KOPT-K1 (cell line): ENCODE measurements around the gene LZIC.
A peak's percentile ranks its signal among the peaks of the same experiment; 100 is the strongest.

Source experiments
- H3K27ac ChIP-seq: fragments of 200-600 bp; sonication (generic); 2 replicates; pipeline ENCODE4 v1.5.1; 2016; ENCODE audit warnings: antibody characterized with exemption, mild to moderate bottlenecking, low read depth, low read length; ENCODE audit not compliant: poor library complexity, severe bottlenecking
- H3K36me3 ChIP-seq: fragments of 200-600 bp; sonication (generic); 2 replicates; pipeline ENCODE4 v1.5.1; 2017; ENCODE audit warnings: antibody characterized with exemption, mild to moderate bottlenecking, low read length, moderate library complexity; ENCODE audit not compliant: insufficient read depth
- H3K9me3 ChIP-seq: fragments of 200-600 bp; sonication (generic); 2 replicates; pipeline ENCODE4 v1.5.1; 2017; ENCODE audit warnings: antibody characterized with exemption, low read length, mild to moderate bottlenecking; ENCODE audit not compliant: insufficient read depth, poor library complexity, severe bottlenecking

The LZIC gene

DNA sequence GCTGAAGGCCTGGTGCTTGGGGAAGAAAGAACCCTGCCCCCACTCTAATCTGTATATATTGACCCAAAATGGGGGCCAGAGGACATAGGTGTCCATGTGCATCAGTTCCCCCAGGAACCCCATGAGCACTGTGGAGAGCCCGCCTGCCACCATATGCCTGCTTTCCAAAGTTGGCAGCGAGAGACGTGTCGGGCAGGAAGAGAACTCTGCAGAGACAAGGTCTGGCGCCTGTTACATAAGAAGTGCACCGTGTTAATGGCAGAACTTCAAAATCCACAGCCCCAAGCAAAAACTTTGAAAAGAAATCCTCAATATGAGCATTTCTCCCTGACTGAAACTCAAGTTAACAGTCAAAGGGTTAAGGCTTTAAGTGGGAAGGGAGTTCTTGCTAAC, 41.1 kb downstream of the LZIC start:
- Histone ChIP-seq H3K36me3 (no peaks in the 10 kb centered on the region), H3K9me3 (no peaks in the 10 kb centered on the region), H3K27ac (no peak overlapping the region)

DNA sequence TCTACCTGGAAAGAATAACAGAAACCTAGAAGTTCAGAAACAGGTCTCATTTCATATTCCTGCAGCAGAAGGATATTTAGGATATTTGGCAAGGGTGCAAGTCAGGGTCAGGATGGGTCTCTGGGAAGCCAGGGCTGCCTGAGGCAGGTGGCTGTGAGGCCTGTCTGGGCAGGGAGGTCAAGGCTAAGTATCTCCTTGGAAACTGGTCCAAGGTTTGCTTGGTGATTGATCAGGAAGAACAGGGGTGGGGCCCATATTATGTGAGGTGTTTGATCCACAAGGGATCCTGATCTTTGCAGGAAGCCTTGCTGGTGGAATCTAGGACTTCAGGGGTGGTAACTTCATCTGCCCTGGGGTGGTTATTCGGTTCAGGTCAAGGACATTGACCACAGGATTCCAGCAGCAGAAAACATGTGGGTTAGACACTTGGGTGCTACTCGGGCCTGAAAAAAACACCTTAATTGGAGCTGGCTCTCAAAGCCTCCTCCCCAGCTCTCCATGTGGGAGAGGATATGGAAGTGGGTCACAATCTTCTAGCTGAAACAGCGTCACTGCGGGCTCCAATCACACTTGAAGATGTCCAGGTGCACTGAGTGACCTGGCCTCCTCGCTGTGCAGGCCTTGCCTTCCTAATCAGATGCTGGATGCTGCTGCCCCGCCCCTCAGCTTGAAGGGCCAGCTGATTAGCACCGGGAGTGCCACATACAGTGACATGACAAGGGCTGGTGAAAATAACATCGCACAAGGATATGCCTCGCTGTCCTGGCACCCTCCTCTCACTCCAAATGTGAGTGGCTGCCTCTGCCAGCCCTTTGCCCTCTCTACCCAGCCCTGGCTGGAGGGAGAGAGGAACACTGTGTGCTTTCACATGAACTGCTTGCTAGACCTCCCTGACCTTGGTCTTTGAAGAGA, 41.8 kb downstream of the LZIC start:
- no peaks in the 10 kb centered on the region for H3K9me3 ChIP-seq
- no peak overlapping the region for H3K27ac ChIP-seq
- H3K36me3 ChIP-seq = no peaks in the 10 kb centered on the region

DNA sequence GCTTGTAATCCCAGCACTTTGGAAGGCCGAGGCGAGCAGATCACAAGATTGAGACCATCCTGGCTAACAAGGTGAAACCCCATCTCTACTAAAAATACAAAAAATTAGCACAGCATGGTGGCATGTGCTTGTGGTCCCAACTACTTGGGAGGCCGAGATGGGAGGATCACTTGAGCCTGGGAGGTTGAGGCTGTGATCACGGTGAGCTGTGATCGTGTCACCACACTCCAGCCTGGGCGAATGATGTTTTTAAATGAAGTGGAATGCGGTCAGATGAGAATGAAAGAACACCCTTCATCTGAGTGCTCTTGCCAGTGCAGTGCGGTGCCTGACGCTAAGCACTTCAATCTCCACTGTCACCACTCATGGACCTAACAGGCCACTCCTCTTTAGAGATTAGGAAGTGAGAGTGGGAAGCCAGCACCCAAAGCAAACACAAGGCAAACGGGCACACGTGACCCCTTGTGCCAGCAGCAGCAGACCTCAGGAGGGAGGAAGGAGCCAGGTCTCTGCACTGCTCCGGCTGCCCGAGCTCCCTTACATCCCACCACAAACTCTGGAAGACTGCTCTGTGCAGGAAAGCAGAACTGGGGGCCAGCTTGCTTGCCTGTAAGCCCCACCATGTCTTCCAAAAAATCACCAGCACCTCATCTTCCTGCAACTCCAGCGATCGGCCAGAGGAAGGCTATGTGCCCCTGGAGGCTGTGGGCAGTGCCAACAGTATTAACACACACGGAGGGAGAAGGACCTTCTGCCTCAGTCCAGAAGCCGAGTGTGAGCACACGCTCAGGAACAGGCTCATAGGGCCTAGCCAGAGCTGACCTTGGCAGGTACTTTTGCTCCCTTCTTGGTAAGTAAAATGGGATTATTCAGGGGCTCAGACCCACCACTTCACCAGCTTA, 42.8 kb downstream of the LZIC start:
- Histone ChIP-seq H3K27ac (no peak overlapping the region), H3K36me3 (no peaks in the 10 kb centered on the region), H3K9me3 (no peaks in the 10 kb centered on the region)

DNA sequence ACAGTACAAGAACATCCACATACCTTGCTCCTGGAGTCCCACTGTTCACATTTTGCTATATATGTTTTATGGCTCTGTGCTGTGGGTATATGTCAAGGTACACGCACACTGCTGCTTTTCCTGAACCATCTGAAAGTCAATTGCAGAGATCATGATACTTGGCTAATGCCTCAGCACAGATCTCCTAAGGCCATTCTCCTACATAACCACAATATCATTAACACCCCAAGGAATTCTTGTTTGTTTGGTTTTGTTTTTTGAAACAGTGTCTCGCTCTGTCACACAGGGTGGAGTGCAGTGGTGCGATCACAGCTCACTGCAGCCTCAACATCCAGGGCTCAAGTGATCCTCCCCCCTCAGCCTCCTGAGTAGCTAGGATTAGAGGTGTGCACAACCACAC, 49.1 kb downstream of the LZIC start:
- no peaks in the 10 kb centered on the region for H3K36me3 ChIP-seq
- no peak overlapping the region for H3K27ac ChIP-seq
- H3K9me3 ChIP-seq = no peaks in the 10 kb centered on the region

DNA sequence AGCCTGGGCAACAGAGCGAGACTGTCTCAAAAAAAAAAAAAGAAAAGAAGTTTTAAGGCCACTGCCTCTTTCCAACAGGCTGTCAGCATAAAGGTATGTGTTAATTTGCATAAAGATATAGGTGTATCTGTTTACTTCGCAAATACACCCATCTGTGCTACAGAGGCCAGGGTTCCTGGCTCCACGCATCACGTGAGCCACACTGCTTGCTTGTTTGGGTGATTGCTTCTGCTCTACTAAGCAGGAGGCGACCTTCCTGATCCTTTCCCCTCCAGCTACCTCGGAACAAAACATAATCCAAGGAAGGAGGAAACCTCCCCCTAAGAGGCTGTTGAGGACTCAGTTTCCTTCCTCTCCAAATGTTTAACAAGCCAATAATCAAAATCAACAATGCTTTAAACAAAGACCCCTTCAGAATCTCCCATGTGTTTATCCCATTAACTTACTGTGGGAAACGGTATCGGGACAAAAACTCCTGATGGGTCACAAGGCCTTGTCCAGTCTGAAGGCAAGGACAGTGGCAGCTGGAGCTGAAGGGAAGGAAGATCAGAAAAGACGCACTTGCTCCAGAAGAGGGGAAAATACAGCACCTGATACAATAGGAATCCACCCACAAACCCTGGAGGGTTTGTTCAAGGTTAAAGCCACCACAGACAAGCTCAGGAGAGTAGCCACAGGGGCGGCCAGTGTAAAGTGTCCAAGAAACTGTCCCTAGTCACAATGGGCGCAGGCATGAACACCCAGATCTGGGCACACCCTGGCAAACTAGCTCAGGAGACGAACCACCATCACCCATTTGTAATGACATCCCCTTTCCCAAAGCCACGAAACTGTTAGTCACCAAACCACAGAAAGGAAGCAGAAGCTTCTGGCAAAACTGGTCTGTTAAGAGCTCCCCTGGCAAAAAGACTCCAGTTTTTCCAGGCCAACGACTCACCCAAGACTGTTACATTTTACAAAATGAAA, 50.3 kb downstream of the LZIC start:
- H3K36me3 ChIP-seq = no peaks in the 10 kb centered on the region
- H3K27ac ChIP-seq = peak overlapping the region; percentile 51
- no peaks in the 10 kb centered on the region for H3K9me3 ChIP-seq

- no peak overlapping the region for H3K27ac ChIP-seq
- no peaks in the 10 kb centered on the region for H3K36me3 ChIP-seq
- no peaks in the 10 kb centered on the region for H3K9me3 ChIP-seq
Observed at GRCh38 chr1:9891207-9891606, 52.0 kb downstream of the LZIC start.

GRCh38 chr1:9890224-9890731, 52.9 kb downstream of the LZIC start:
- Histone ChIP-seq H3K36me3 (no peaks in the 10 kb centered on the region), H3K27ac (no peak overlapping the region), H3K9me3 (no peaks in the 10 kb centered on the region)

DNA sequence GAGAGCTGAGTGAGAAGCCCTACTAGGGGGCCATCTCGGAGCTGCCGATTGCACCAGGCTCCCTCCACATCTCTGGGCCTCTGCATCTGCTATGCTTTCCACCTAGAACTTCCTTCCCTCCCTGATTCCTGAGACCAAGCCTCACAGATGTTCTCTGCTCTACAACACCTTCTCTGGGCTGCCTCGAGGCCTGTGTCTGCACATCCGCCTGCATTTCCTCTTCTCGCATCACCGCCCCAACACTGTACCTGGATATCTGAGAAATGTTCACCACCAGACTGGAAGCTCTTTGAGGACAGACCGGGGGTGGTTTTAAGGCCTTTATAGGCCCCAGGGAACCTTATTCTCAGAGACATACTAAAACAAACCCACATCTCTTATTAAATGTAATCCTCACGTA, 53.8 kb downstream of the LZIC start:
- H3K27ac ChIP-seq = no peak overlapping the region
- H3K36me3 ChIP-seq = no peaks in the 10 kb centered on the region
- no peaks in the 10 kb centered on the region for H3K9me3 ChIP-seq

- Histone ChIP-seq H3K9me3 (no peaks in the 10 kb centered on the region), H3K27ac (no peak overlapping the region), H3K36me3 (no peaks in the 10 kb centered on the region)
Observed at GRCh38 chr1:9888886-9889285, 54.3 kb downstream of the LZIC start.

DNA sequence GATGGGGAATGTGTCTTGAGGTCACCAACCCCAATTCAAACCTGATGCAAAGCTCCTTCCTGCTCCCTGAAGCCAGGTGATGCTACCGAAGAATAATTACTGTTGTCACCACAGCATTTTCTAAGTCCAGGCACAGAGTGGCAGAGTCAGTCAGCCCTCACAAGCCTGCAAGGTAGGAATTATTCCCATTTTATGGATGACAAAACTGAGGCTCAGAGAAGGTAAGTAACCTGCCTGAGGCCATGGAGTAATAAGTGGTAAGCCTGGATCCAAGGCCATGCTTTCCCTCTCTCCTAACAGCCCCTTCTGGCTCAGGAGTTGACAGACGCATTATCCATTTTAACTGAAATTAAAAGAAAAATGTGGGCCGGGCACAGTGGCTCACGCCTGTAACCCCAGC, 56.1 kb downstream of the LZIC start:
- Histone ChIP-seq H3K9me3 (no peaks in the 10 kb centered on the region), H3K36me3 (no peaks in the 10 kb centered on the region), H3K27ac (no peak overlapping the region)

GRCh38 chr1:9886092-9886742, 57.0 kb downstream of the LZIC start:
- Histone ChIP-seq H3K27ac (no peak overlapping the region), H3K9me3 (no peaks in the 10 kb centered on the region), H3K36me3 (no peaks in the 10 kb centered on the region)

GRCh38 chr1:9884805-9885204, 58.4 kb downstream of the LZIC start:
- Histone ChIP-seq H3K27ac (no peak overlapping the region), H3K9me3 (no peaks in the 10 kb centered on the region), H3K36me3 (no peaks in the 10 kb centered on the region)

DNA sequence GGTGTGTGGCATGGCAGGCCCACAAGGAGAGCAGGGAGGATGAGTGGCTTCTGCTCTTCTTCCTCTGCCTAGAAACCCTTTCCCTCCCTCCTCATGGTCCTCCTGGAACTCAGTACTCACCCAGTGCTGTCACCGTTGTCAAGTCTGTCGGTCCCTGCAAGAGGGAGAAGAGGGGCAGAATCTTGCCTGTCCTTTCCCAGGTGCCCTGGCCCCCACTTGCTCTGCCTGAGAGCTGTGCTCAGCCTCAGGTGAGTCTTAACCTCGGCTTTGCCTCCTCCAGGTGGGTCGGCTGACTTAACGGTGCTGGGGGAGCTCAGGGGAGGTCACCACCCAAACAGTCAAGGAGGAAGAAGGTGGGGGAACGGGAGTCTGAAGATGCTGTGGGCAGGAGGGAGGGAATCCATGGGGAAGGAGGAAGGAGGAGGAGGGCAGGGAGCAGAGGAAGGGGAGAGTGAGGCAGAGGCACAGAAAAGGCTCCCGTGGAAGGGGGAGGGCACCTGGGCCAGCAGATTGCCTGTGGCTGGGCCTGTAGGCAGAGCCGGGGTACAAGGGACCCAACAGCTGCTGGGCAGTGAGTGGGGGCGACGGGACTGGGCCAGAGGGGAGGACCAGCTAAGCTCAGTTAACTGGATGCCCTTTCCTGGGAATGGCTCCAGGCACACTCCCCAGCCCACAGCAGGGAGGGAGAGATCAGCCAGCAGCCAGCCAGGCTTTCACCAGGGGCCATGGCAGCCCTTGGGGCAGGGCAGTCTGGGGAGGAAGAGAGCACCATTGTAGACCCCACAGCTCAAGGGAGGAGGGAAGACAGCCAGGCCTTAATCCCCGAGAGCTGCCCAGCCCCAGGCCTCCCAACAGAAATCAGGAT, 59.4 kb downstream of the LZIC start:
- peak overlapping the region; percentile 53 for H3K27ac ChIP-seq
- no peaks in the 10 kb centered on the region for H3K36me3 ChIP-seq
- no peaks in the 10 kb centered on the region for H3K9me3 ChIP-seq
